GM12801 (cell line): ENCODE results near the gene PAK4.

Source experiments
- CTCF ChIP-seq: IDR thresholded peaks from one replicate; pipeline ENCODE4 v1.5.1; 2011; ENCODE audit warnings: control low read depth; ENCODE audit not compliant: insufficient read length; ENCODE audit errors: extremely low read depth

The PAK4 gene

GRCh38 chr19:39109641-39110040 lies 15.9 kb upstream of the PAK4 start:
- TF ChIP-seq CTCF, result no peak

GRCh38 chr19:39110263-39110967 lies 15.2 kb upstream of the PAK4 start:
- TF ChIP-seq CTCF, result no peak

GRCh38 chr19:39111593-39112199 lies 13.9 kb upstream of the PAK4 start:
- no peak for TF ChIP-seq CTCF

GRCh38 chr19:39112338-39112890 lies 13.2 kb upstream of the PAK4 start:
- no peak for TF ChIP-seq CTCF

- TF ChIP-seq CTCF, result no peak
Observed at GRCh38 chr19:39113199-39113598, 12.4 kb upstream of the PAK4 start.

- TF ChIP-seq CTCF, result no peak
Observed at GRCh38 chr19:39115105-39115847, 10.3 kb upstream of the PAK4 start.

GRCh38 chr19:39119830-39120229 lies 5.8 kb upstream of the PAK4 start:
- no peak for TF ChIP-seq CTCF
